PFSK-1 (cell line): ENCODE data around the gene NUP37.

Experiments used
- POLR2AphosphoS5 ChIP-seq: IDR thresholded peaks from 2 replicates; pipeline ENCODE4 v1.6.1; 2012; ENCODE audit warnings: low read depth, mild to moderate bottlenecking, control low read depth, low read length, moderate library complexity
- SIN3A ChIP-seq: IDR thresholded peaks from 2 replicates; pipeline ENCODE4 v1.6.1; 2012; ENCODE audit warnings: mild to moderate bottlenecking, low read length, moderate library complexity, borderline replicate concordance; ENCODE audit not compliant: insufficient read depth
- TAF1 ChIP-seq: IDR thresholded peaks from 2 replicates; pipeline ENCODE4 v1.6.1; 2012; ENCODE audit warnings: low read length, control low read depth, borderline replicate concordance; ENCODE audit not compliant: insufficient read depth

- no peak for TF ChIP-seq TAF1
- TF ChIP-seq POLR2AphosphoS5 = no peak
- TF ChIP-seq SIN3A = no peak
These were observed 39.1 kb downstream of the NUP37 start for GRCh38 chr12:102080842-102081241.
